Measurements from ENCODE around the gene TFE3.
A peak's percentile ranks its signal among the peaks of the same experiment; 100 is the strongest.

Gene TFE3, protein sequence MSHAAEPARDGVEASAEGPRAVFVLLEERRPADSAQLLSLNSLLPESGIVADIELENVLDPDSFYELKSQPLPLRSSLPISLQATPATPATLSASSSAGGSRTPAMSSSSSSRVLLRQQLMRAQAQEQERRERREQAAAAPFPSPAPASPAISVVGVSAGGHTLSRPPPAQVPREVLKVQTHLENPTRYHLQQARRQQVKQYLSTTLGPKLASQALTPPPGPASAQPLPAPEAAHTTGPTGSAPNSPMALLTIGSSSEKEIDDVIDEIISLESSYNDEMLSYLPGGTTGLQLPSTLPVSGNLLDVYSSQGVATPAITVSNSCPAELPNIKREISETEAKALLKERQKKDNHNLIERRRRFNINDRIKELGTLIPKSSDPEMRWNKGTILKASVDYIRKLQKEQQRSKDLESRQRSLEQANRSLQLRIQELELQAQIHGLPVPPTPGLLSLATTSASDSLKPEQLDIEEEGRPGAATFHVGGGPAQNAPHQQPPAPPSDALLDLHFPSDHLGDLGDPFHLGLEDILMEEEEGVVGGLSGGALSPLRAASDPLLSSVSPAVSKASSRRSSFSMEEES

DNA sequence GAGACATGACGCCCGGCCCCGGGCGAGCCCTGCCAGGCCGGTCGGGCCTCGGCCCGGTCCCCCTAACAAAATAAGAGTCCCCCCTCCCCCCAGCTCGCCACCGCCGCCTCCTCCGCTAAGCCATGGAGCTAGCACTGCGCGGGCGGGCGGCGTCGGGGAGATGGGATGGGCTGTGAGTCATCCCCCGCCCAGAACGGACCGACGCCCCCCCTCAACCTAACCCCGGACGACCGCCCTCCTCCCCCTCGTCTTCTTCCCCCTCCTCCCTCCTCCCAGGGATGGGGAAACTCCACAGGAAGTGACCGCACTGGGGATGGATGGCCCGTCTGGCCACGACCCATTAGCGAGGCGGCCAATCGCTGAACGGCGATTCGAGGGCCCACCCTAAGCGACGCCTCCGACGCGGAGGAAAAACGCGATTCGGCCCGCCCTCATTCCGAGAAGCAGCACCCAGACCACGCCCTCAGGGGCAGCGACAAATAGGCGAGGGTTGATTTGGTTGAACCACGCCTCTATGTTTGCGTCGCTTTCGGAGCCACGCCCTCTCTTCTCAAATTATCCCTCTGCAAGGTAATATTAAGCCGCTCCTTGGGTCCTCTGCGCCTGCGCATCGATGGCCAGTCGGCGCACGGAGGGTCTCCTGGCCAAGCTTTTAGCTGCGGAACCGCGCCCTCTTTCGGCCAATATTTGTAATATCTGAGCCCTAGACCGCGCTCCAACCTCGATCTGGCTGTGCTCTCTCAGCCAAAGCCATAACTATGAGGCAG lies at the start of gene TFE3:
TSS of gene TFE3 (minus strand) at position 138 of the 767 bp plus-strand sequence. CDS start at position 7, 131 bp downstream.
- peak; percentile 83 to 89 for DNase-seq (ENCODE audit: low read depth in 1 of 2, low spot score in 1 of 2)

DNA sequence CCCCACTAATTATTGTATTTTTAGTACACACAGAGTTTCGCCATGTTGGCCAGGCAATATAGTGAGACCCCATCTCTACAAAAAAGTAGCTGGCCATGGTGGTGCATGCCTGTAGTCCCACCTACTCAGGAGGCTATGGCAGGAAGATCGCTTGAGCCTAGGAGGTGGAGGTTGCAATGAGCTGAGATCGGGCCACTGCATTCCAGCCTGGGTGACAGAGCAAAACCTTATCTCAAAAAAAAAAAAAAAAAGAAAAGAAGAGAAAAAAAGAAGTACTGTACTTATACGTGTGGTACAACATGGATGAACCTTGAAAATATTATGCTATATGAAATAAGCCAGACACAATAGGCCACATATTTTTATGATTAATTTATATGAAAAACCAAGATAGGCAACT lies 46.4 kb upstream of the TFE3 start:
- no peak for DNase-seq (ENCODE audit: low read depth in 1 of 2, low spot score in 1 of 2)

DNA sequence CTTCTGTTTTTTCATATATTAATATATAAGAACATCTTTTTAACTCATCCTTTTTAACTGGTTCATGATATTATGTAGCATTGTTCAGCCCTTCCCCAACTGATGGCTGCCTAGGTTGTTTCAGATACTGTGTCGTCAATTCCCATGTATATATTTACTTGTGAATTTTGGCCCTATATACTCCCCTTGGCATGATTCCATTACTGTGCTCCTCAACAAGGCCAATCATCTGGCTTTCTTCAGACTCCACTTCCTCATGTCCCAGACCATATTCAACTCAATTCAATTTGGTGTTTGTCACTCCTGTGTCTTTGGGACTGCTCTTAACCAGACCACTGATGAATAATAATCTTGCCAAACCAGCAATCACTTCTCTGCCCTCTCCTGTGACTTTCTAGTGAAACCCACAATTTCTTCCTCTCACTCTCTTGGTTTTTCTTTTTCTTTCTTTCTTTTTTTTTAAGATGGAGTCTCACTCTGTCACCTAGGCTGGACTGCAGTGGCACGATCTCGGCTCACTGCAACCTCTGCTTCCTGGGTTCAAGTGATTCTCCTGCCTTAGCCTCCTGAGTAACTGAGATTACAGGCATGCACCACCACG lies 39.2 kb upstream of the TFE3 start:
- no peak for DNase-seq (ENCODE audit: low read depth in 1 of 2, low spot score in 1 of 2)

GRCh38 chrX:49079489-49080428 lies 36.6 kb upstream of the TFE3 start, which contains the start of gene WDR45:
TSS of gene WDR45 (minus strand) at chrX:49079887. CDS start at chrX:49078095, 1,792 bp downstream.
- peak; percentile 44 to 51 for DNase-seq (ENCODE audit: low read depth in 1 of 2, low spot score in 1 of 2)

- no peak for DNase-seq (ENCODE audit: low read depth in 1 of 2, low spot score in 1 of 2)
Measured at GRCh38 chrX:49077941-49078340, 34.8 kb upstream of the TFE3 start.

DNA sequence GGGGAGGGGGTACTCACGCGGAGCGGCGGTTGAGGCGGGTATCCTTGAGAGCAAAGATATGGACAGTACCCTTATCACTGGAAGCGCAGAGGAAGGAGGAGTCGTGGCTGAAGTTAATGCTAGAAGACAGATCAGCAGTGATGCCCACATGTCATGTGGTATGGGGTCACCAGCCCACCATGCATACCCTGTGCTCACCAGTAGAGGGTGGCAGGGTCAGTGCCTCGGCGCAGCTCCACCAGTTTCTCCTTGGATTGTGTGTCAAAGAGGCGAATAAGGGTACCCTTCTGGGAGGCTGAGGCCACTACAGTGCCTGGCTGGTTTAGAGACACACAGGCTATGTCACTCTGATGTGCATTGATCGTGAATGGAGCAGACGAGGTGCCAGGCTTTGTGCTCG lies 32.2 kb upstream of the TFE3 start:
- no peak for DNase-seq (ENCODE audit: low read depth in 1 of 2, low spot score in 1 of 2)

- DNase-seq (ENCODE audit: low read depth in 1 of 2, low spot score in 1 of 2) = peak; percentile 75 to 79
Measured at GRCh38 chrX:49073601-49074575, 30.7 kb upstream of the TFE3 start, which contains the start of gene PRAF2. TSS of gene PRAF2 (minus strand) at chrX:49074002. CDS start at chrX:49073987, 15 bp downstream.

GRCh38 chrX:49072712-49073095 lies 29.5 kb upstream of the TFE3 start:
- DNase-seq (ENCODE audit: low read depth in 1 of 2, low spot score in 1 of 2) = no peak

GRCh38 chrX:49071877-49072711 lies 28.9 kb upstream of the TFE3 start:
- no peak for DNase-seq (ENCODE audit: low read depth in 1 of 2, low spot score in 1 of 2)

DNA sequence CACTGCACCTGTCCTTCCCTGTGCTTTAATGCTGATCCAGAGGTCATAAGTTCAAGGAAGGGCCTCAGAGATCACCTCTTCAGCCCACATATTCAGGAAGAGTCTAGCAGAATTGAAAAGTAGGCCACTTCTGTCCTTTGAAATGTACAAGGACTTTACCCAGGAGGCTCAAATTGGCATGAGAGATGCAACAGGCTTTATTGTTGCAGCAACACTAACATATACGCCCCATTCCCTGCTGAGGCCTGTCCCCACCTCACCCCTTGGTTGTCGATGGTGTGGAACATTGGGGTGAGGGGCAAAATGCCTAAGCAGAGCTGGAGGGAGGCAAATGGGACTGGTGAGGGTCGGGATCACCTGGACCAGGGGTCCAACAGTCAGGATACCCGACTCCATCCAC lies 27.8 kb upstream of the TFE3 start:
- DNase-seq (ENCODE audit: low read depth in 1 of 2, low spot score in 1 of 2) = no peak

DNA sequence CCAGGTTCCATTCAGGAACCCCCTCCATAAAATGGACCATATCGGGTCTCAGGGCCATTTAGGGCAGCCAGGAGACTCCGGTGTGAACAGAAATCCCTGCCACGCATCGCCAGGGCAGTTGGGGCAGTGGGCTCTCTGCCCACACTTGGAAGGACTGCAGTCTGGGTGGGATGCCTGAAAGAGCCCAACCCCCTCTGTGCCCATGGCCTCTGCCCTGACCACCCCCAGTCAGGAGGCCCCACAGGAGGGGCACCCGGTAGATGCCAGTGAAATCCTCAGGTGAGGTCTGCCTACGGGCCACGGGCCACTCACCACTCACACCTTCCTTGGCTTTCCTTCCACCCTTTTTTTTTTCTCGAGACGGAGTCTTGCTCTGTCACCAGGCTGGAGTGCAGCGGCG lies 25.9 kb upstream of the TFE3 start:
- DNase-seq (ENCODE audit: low read depth in 1 of 2, low spot score in 1 of 2) = no peak

GRCh38 chrX:49067285-49068120 lies 24.3 kb upstream of the TFE3 start:
- no peak for DNase-seq (ENCODE audit: low read depth in 1 of 2, low spot score in 1 of 2)

DNA sequence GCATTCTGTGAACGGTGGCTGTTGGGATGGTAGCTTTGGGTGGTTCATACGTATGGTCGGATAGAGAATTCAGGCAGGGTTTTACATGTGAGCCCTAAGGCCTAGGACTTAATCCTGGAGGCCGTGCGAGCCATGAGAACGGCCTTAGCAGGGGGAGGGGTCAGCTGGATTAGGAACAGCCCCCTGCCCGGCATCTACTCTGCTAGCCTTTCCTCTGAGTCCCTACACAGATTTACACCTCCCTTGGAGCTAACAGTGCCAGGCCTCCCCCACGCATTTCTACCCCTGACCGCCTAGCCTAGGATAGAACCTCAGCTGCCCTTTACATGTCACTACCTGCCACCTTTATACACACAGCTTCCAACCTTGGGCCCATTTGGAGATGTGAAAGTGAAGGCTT lies 23.5 kb upstream of the TFE3 start:
- DNase-seq (ENCODE audit: low read depth in 1 of 2, low spot score in 1 of 2) = no peak

DNA sequence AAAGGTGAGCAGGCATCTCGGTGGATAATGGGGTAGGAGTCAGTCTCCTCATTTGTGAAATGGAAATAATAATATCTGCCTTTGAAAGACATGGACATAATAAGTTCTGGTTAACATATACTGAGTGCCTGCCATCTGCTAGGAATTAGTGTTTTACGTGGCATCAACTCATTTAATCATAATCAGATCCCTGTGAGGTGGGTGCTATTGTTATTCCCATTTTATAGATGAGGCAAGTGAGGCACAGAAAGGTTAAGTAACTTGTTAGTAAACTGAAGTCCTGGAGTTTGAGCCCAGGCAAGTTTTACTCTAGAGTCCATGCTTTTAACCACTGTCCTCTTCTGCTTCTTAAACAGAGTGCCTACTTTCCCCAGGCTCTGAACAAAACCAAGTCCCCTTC lies 23.1 kb upstream of the TFE3 start:
- DNase-seq (ENCODE audit: low read depth in 1 of 2, low spot score in 1 of 2) = no peak

DNA sequence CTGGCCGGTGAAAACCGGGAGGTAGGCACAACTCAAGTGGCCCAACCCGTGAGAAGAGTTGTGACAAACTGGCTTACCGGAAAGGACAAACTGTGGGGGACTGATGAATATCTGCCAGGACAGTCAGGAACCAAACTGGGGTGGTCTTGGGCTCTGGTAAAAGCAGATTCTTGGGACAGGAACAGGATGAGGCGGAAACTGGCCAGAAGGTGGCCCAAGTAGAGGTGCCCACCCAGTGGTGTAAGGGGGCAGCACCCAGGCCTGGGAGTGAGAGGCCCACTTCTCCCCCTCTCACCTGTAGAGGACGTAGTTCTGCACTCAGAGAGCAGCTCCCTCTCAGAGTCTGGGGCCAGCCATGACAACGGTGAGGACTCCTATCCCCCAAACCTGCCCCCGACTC lies 21.6 kb upstream of the TFE3 start:
- no peak for DNase-seq (ENCODE audit: low read depth in 1 of 2, low spot score in 1 of 2)

DNA sequence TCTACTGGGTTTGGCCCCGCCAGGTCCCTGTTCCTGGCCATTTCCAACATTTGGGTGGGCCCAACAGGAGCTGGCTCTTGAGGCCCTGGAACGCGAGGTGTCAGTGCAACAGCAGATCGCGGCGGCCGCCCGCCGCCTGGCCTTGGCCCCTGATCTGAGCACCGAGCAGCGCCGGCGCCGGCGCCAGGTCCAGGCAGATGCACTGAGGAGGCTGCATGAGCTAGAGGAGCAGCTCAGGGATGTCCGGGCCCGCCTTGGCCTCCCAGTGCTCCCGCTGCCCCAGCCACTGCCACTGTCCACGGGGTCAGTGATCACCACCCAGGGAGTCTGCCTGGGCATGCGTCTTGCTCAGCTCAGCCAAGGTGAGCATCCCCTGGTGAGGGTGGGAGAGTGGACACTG lies 21.1 kb upstream of the TFE3 start:
- no peak for DNase-seq (ENCODE audit: low read depth in 1 of 2, low spot score in 1 of 2)

- no peak for DNase-seq (ENCODE audit: low read depth in 1 of 2, low spot score in 1 of 2)
Measured at GRCh38 chrX:49063715-49064114, 20.6 kb upstream of the TFE3 start.
